HepG2 (cell line): ENCODE data around the gene HDAC5. TPM values are rescaled to one million over a fixed set of nuclear protein-coding genes. Genes with fewer than 3 reads are reported as not detected.

Source experiments
- BORCS8-MEF2B ChIP-seq: sonication (generic); formaldehyde crosslinking; IDR thresholded peaks from 2 replicates; pipeline ENCODE4 v1.8.0; 2022; ENCODE audit warnings: mild to moderate bottlenecking, missing genetic modification reagents
- CEBPG ChIP-seq: IDR thresholded peaks from 2 replicates; pipeline ENCODE4 v1.6.1; 2016
- ETV5 ChIP-seq: IDR thresholded peaks from 2 replicates; pipeline ENCODE4 v1.6.1; 2018; ENCODE audit warnings: missing biosample characterization, missing genetic modification reagents, inconsistent platforms, borderline replicate concordance
- ETV6 ChIP-seq: sonication (generic); formaldehyde crosslinking; conservative IDR thresholded peaks from 2 replicates; pipeline ENCODE4 v1.4.0; 2020; ENCODE audit warnings: missing genetic modification reagents
- GABPB1 ChIP-seq: IDR thresholded peaks from 2 replicates; pipeline ENCODE4 v1.6.1; 2016; ENCODE audit warnings: mild to moderate bottlenecking, missing genetic modification reagents, moderate library complexity, missing compliant biosample characterization
- GMEB1 ChIP-seq: sonication (generic); formaldehyde crosslinking; IDR thresholded peaks from 2 replicates; pipeline ENCODE4 v1.5.1; 2020; ENCODE audit warnings: missing genetic modification reagents, mild to moderate bottlenecking, borderline replicate concordance
- MBNL3 ChIP-seq: fragments of 250-450 bp; sonication (Bioruptor Pico); conservative IDR thresholded peaks from 2 replicates; pipeline ENCODE4 v1.8.0; 2022; ENCODE audit warnings: mild to moderate bottlenecking, inconsistent platforms
- MYC ChIP-seq: sonication (generic); formaldehyde crosslinking; IDR thresholded peaks from 2 replicates; pipeline ENCODE4 v1.9.0; 2021; ENCODE audit warnings: missing genetic modification reagents, borderline replicate concordance
- PHF21A ChIP-seq: sonication (generic); formaldehyde crosslinking; IDR thresholded peaks from 2 replicates; pipeline ENCODE4 v1.5.0; 2020; ENCODE audit warnings: mild to moderate bottlenecking, missing genetic modification reagents
- RARA ChIP-seq: IDR thresholded peaks from 2 replicates; pipeline ENCODE4 v1.6.1; 2016; ENCODE audit warnings: missing genetic modification reagents, missing compliant biosample characterization
- RFXAP ChIP-seq: sonication (generic); formaldehyde crosslinking; IDR thresholded peaks from 2 replicates; pipeline ENCODE4 v1.4.0; 2020; ENCODE audit warnings: missing genetic modification reagents, borderline replicate concordance
- SMAD1 ChIP-seq: sonication (generic); formaldehyde crosslinking; IDR thresholded peaks from 2 replicates; pipeline ENCODE4 v1.4.0; 2020; ENCODE audit warnings: missing genetic modification reagents, low read depth, mild to moderate bottlenecking, borderline replicate concordance
- SOX6 ChIP-seq, 2 experiments: fragments of 450-650 bp in 1 of 2; sonication (generic) in 1 of 2; formaldehyde crosslinking in 1 of 2; IDR thresholded peaks; 2 replicates each; pipeline versions ENCODE4 v1.4.0 to v1.6.1; 2017 to 2020; ENCODE audit warnings: antibody characterized with exemption in 1 of 2, mild to moderate bottlenecking in 1 of 2, missing genetic modification reagents in 1 of 2
- ZKSCAN5 ChIP-seq: sonication (generic); formaldehyde crosslinking; IDR thresholded peaks from 2 replicates; pipeline ENCODE4 v1.5.1; 2020; ENCODE audit warnings: mild to moderate bottlenecking, missing genetic modification reagents
- ZMYM4 ChIP-seq: sonication (generic); formaldehyde crosslinking; IDR thresholded peaks from 2 replicates; pipeline ENCODE4 v1.8.1; 2023; ENCODE audit warnings: mild to moderate bottlenecking, missing genetic modification reagents
- ZNF24 ChIP-seq: fragments of 450-650 bp; IDR thresholded peaks from 2 replicates; pipeline ENCODE4 v1.6.1; 2017; ENCODE audit warnings: antibody characterized with exemption, mild to moderate bottlenecking
- ZNF3 ChIP-seq: IDR thresholded peaks from 2 replicates; pipeline ENCODE4 v1.7.0; 2017; ENCODE audit warnings: inconsistent platforms
- ZNF740 ChIP-seq: sonication (generic); formaldehyde crosslinking; IDR thresholded peaks from 2 replicates; pipeline ENCODE4 v1.4.0; 2020; ENCODE audit warnings: missing genetic modification reagents
- ZNF746 ChIP-seq: sonication (generic); formaldehyde crosslinking; IDR thresholded peaks from 2 replicates; pipeline ENCODE4 v1.8.0; 2022; ENCODE audit warnings: mild to moderate bottlenecking, missing genetic modification reagents
- polyA plus RNA-seq, 8 experiments: library from polyadenylated mRNA; depleted of rRNA in 3 of 8; stranded (reverse) in 7 of 8; unstranded in 1 of 8; fragments of >200 nt; fragmentation: Illumina TruSeq in 4 of 8; extraction: Trizol in 4 of 8; gene quantifications; 2 replicates each; pipeline versions ENCODE4 v1.2.1 to v1.2.3, GENCODE V29; 2011 to 2016; ENCODE audit warnings: low read depth in 4 of 8, missing spikeins in 1 of 8, mixed read lengths in 1 of 8; ENCODE audit not compliant: insufficient read depth in 1 of 8
- total RNA-seq, 5 experiments: library from RNA; depleted of rRNA; stranded (reverse); fragments of >200 nt; fragmentation: Illumina TruSeq; extraction: Trizol; gene quantifications; 2 replicates each; pipeline ENCODE4 v1.2.3, GENCODE V29; 2016; ENCODE audit warnings: low read depth in 1 of 5
- TF ChIP-seq, protein P1 (sequence below): IDR thresholded peaks from 2 replicates; pipeline ENCODE4 v1.6.1; 2016; ENCODE audit warnings: low read depth, borderline replicate concordance
- TF ChIP-seq, protein P2 (sequence below): IDR thresholded peaks from 2 replicates; pipeline ENCODE4 v1.6.1; 2012; ENCODE audit warnings: inconsistent platforms
- TF ChIP-seq, protein P3 (sequence below): sonication (generic); formaldehyde crosslinking; IDR thresholded peaks from 2 replicates; pipeline ENCODE4 v1.9.0; 2021; ENCODE audit warnings: missing genetic modification reagents, borderline replicate concordance
- TF ChIP-seq, protein P4 (sequence below): sonication (generic); formaldehyde crosslinking; IDR thresholded peaks from 2 replicates; pipeline ENCODE4 v1.4.0; 2020; ENCODE audit warnings: missing genetic modification reagents, mild to moderate bottlenecking, borderline replicate concordance

The HDAC5 gene
- total and polyA plus RNA-seq, 2 of the 13 experiments (the other 11 are each of a cell fraction or from before 2014, with no cell fraction given), result 46.4 to 85.4 TPM

GRCh38 chr17:44083250-44083849 is 40.1 kb downstream of the HDAC5 start (continued):
- TF ChIP-seq, protein P1, sequence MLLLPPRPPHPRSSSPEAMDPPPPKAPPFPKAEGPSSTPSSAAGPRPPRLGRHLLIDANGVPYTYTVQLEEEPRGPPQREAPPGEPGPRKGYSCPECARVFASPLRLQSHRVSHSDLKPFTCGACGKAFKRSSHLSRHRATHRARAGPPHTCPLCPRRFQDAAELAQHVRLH (CRISPR knock-in tag), result peak; percentile 57; the same call in 1 of the 2 replicates
- TF ChIP-seq BORCS8-MEF2B (CRISPR knock-in tag), result no peak
- no peak for TF ChIP-seq PHF21A (CRISPR knock-in tag)
- peak; percentile 44 for TF ChIP-seq CEBPG (CRISPR knock-in tag)
- TF ChIP-seq, protein P2, sequence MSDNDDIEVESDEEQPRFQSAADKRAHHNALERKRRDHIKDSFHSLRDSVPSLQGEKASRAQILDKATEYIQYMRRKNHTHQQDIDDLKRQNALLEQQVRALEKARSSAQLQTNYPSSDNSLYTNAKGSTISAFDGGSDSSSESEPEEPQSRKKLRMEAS, result peak; percentile 73; the same call in 1 of the 2 replicates
- TF ChIP-seq, protein P3, sequence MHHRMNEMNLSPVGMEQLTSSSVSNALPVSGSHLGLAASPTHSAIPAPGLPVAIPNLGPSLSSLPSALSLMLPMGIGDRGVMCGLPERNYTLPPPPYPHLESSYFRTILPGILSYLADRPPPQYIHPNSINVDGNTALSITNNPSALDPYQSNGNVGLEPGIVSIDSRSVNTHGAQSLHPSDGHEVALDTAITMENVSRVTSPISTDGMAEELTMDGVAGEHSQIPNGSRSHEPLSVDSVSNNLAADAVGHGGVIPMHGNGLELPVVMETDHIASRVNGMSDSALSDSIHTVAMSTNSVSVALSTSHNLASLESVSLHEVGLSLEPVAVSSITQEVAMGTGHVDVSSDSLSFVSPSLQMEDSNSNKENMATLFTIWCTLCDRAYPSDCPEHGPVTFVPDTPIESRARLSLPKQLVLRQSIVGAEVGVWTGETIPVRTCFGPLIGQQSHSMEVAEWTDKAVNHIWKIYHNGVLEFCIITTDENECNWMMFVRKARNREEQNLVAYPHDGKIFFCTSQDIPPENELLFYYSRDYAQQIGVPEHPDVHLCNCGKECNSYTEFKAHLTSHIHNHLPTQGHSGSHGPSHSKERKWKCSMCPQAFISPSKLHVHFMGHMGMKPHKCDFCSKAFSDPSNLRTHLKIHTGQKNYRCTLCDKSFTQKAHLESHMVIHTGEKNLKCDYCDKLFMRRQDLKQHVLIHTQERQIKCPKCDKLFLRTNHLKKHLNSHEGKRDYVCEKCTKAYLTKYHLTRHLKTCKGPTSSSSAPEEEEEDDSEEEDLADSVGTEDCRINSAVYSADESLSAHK (CRISPR knock-in tag), result 0 out of 2 replicates have a peak, but pooled peaks have one; percentile 61
- no peak for TF ChIP-seq ZNF3
- TF ChIP-seq MYC (CRISPR knock-in tag), result peak; percentile 82; the same call in 1 of the 2 replicates
- peak; percentile 80; the same call in 1 of the 2 replicates for TF ChIP-seq ZNF740 (CRISPR knock-in tag)
- TF ChIP-seq, protein P4, sequence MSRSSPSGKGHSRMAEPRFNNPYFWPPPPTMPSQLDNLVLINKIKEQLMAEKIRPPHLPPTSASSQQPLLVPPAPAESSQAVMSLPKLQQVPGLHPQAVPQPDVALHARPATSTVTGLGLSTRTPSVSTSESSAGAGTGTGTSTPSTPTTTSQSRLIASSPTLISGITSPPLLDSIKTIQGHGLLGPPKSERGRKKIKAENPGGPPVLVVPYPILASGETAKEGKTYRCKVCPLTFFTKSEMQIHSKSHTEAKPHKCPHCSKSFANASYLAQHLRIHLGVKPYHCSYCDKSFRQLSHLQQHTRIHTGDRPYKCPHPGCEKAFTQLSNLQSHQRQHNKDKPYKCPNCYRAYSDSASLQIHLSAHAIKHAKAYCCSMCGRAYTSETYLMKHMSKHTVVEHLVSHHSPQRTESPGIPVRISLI (CRISPR knock-in tag), result peak; percentile 77
- TF ChIP-seq GMEB1 (CRISPR knock-in tag), result 0 out of 2 replicates have a peak, but pooled peaks have one; percentile 23
- peak; percentile 29; the same call in 1 of the 2 replicates for TF ChIP-seq ETV5 (CRISPR knock-in tag)
- TF ChIP-seq ZNF24, result no peak
- no peak for TF ChIP-seq ZKSCAN5 (CRISPR knock-in tag)
- no peak for TF ChIP-seq MBNL3
- no peak for TF ChIP-seq ZNF746 (CRISPR knock-in tag)
- TF ChIP-seq RARA (CRISPR knock-in tag), result no peak
- peak; percentile 73; the same call in 1 of the 2 replicates for TF ChIP-seq ETV6 (CRISPR knock-in tag)
- 0 out of 2 replicates have a peak, but pooled peaks have one; percentile 25 for TF ChIP-seq ZMYM4 (CRISPR knock-in tag)
- no peak for TF ChIP-seq RFXAP
- no peak for TF ChIP-seq SOX6 (IDR thresholded peaks at IDR 0.05)
- peak; percentile 46; the same call in 1 of the 2 replicates for TF ChIP-seq SOX6 (CRISPR knock-in tag; IDR thresholded peaks at IDR 0.05)
- TF ChIP-seq SMAD1 (CRISPR knock-in tag), result no peak
- no peak for TF ChIP-seq GABPB1 (CRISPR knock-in tag)
